ENCODE measurements around the gene OR4D5.

The OR4D5 gene

GRCh38 chr11:123945132-123945531, 5.7 kb downstream of the OR4D5 start:
- Histone ChIP-seq H3K27ac (ENCODE audit: low read length) (no peak overlapping the region), H3K4me1 (ENCODE audit: control insufficient read depth, insufficient read depth, low read length) (no peaks in the 10 kb centered on the region), H3K27me3 (ENCODE audit: control insufficient read depth, insufficient read depth, low read length) (no peaks in the 10 kb centered on the region), H3K4me3 (ENCODE audit: low read length) (no peak overlapping the region), H3K36me3 (ENCODE audit: control insufficient read depth, insufficient read depth, low read length) (no peaks in the 10 kb centered on the region), H3K9me3 (ENCODE audit: control insufficient read depth, insufficient read depth, low read length) (no peaks in the 10 kb centered on the region)
- WGBS (ENCODE audit: insufficient coverage, insufficient read length) = no CpG with 5 or more reads among the region's 1 CpG
- DNase-seq (ENCODE audit: low read depth, low spot score) = no peak

GRCh38 chr11:123956752-123957151, 17.3 kb downstream of the OR4D5 start:
- Histone ChIP-seq H3K27ac (ENCODE audit: low read length) (no peak overlapping the region), H3K9me3 (ENCODE audit: control insufficient read depth, insufficient read depth, low read length) (no peaks in the 10 kb centered on the region), H3K27me3 (ENCODE audit: control insufficient read depth, insufficient read depth, low read length) (no peaks in the 10 kb centered on the region), H3K36me3 (ENCODE audit: control insufficient read depth, insufficient read depth, low read length) (no peaks in the 10 kb centered on the region), H3K4me1 (ENCODE audit: control insufficient read depth, insufficient read depth, low read length) (no peaks in the 10 kb centered on the region), H3K4me3 (ENCODE audit: low read length) (no peak overlapping the region)
- DNase-seq (ENCODE audit: low read depth, low spot score) = no peak

GRCh38 chr11:123973816-123974215, 34.4 kb downstream of the OR4D5 start:
- Histone ChIP-seq H3K9me3 (ENCODE audit: control insufficient read depth, insufficient read depth, low read length) (no peaks in the 10 kb centered on the region), H3K4me1 (ENCODE audit: control insufficient read depth, insufficient read depth, low read length) (no peaks in the 10 kb centered on the region), H3K4me3 (ENCODE audit: low read length) (no peak overlapping the region), H3K27me3 (ENCODE audit: control insufficient read depth, insufficient read depth, low read length) (no peaks in the 10 kb centered on the region), H3K27ac (ENCODE audit: low read length) (no peak overlapping the region), H3K36me3 (ENCODE audit: control insufficient read depth, insufficient read depth, low read length) (no peaks in the 10 kb centered on the region)
- no peak for DNase-seq (ENCODE audit: low read depth, low spot score)
- no CpG with 5 or more reads among the region's 1 CpG for WGBS (ENCODE audit: insufficient coverage, insufficient read length)

GRCh38 chr11:123976770-123977560, 37.5 kb downstream of the OR4D5 start:
- no peaks in the 10 kb centered on the region for H3K4me1 ChIP-seq (ENCODE audit: control insufficient read depth, insufficient read depth, low read length)
- no peak for DNase-seq (ENCODE audit: low read depth, low spot score)
- no CpG with 5 or more reads among the region's 18 CpGs for WGBS (ENCODE audit: insufficient coverage, insufficient read length)
- no peak overlapping the region for H3K27ac ChIP-seq (ENCODE audit: low read length)
- H3K9me3 ChIP-seq (ENCODE audit: control insufficient read depth, insufficient read depth, low read length) = no peaks in the 10 kb centered on the region
- no peak overlapping the region for H3K4me3 ChIP-seq (ENCODE audit: low read length)
- no peaks in the 10 kb centered on the region for H3K36me3 ChIP-seq (ENCODE audit: control insufficient read depth, insufficient read depth, low read length)
- H3K27me3 ChIP-seq (ENCODE audit: control insufficient read depth, insufficient read depth, low read length) = no peaks in the 10 kb centered on the region

GRCh38 chr11:123977731-123978347, 38.4 kb downstream of the OR4D5 start, which contains the start of gene OR10S1:
OR10S1 (minus strand) TSS chr11:123977781; CDS start chr11:123977664, 117 bp downstream.
- H3K27ac ChIP-seq (ENCODE audit: low read length) = no peak within 1 kb of the TSS
- H3K27me3 ChIP-seq (ENCODE audit: control insufficient read depth, insufficient read depth, low read length) = no peaks in the 10 kb centered on the region
- H3K4me1 ChIP-seq (ENCODE audit: control insufficient read depth, insufficient read depth, low read length) = no peaks in the 10 kb centered on the region
- no peaks in the 10 kb centered on the region for H3K9me3 ChIP-seq (ENCODE audit: control insufficient read depth, insufficient read depth, low read length)
- H3K4me3 ChIP-seq (ENCODE audit: low read length) = no peak within 1 kb of the TSS
- H3K36me3 ChIP-seq (ENCODE audit: control insufficient read depth, insufficient read depth, low read length) = no peaks in the 10 kb centered on the region
- no peak for DNase-seq (ENCODE audit: low read depth, low spot score)

- Histone ChIP-seq H3K4me1 (ENCODE audit: control insufficient read depth, insufficient read depth, low read length) (no peaks in the 10 kb centered on the region), H3K27ac (ENCODE audit: low read length) (no peak overlapping the region), H3K36me3 (ENCODE audit: control insufficient read depth, insufficient read depth, low read length) (no peaks in the 10 kb centered on the region), H3K9me3 (ENCODE audit: control insufficient read depth, insufficient read depth, low read length) (no peaks in the 10 kb centered on the region), H3K4me3 (ENCODE audit: low read length) (no peak overlapping the region), H3K27me3 (ENCODE audit: control insufficient read depth, insufficient read depth, low read length) (no peaks in the 10 kb centered on the region)
- no CpG with 5 or more reads among the region's 5 CpGs for WGBS (ENCODE audit: insufficient coverage, insufficient read length)
- DNase-seq (ENCODE audit: low read depth, low spot score) = no peak
Observed at GRCh38 chr11:123979311-123979710, 39.9 kb downstream of the OR4D5 start.
